H1 (cell line): ENCODE data around the gene SLC6A7. TPM values are rescaled to one million over a fixed set of nuclear protein-coding genes. Genes with fewer than 3 reads are reported as not detected.

Experiments used
- EZH2 ChIP-seq: fragments of 200-600 bp; sonication (generic); IDR thresholded peaks from 2 replicates; pipeline ENCODE4 v1.7.1; 2012; ENCODE audit warnings: low read depth, mild to moderate bottlenecking, moderate library complexity, low read length, inconsistent platforms; ENCODE audit not compliant: severe bottlenecking
- RBBP5 ChIP-seq: IDR thresholded peaks from 2 replicates; pipeline ENCODE4 v1.7.1; 2012; ENCODE audit warnings: low read depth, mild to moderate bottlenecking, inconsistent platforms, low read length, moderate library complexity, borderline replicate concordance
- TAF1 ChIP-seq: IDR thresholded peaks from 2 replicates; pipeline ENCODE4 v1.6.1; 2011; ENCODE audit warnings: mild to moderate bottlenecking, low read depth, low read length
- TCF12 ChIP-seq: IDR thresholded peaks from 2 replicates; pipeline ENCODE4 v1.6.1; 2011; ENCODE audit warnings: low read depth, mild to moderate bottlenecking, low read length
- polyA plus RNA-seq, 7 experiments: library from polyadenylated mRNA; depleted of rRNA in 3 of 7; stranded (reverse) in 5 of 7; unstranded in 2 of 7; fragments of >200 nt in 5 of 7; fragments of 200-250 nt in 2 of 7; gene quantifications; 1 replicate in 5 of 7; 2 replicates in 1 of 7; 4 replicates in 1 of 7; pipeline versions ENCODE4 v1.2.1 to v1.2.3, GENCODE V29; 2011 to 2013; ENCODE audit warnings: missing spikeins in 2 of 7, mixed read lengths in 2 of 7
- total RNA-seq: library from RNA; stranded (reverse); fragmentation: NEBNext Ultra II Directional; extraction: Animal tissue kit (Norgen Biotek cat#: 25700); gene quantifications from 2 replicates; pipeline ENCODE4 v1.2.1, GENCODE V29; 2021

SLC6A7 gene
- total and polyA plus RNA-seq, 2 of the 8 experiments (the other 6 are each of a cell fraction or from before 2014, with no cell fraction given): 0.07 to 0.12 TPM

- TF ChIP-seq RBBP5: no peak
- TF ChIP-seq TAF1: no peak
- TF ChIP-seq EZH2: no peak
- TF ChIP-seq TCF12: peak; percentile 56; the same call in 1 of the 2 replicates
Measured at GRCh38 chr5:150211156-150212030, 21.5 kb downstream of the SLC6A7 start (continued).
